ENCODE results near the gene MIPOL1.

MIPOL1 gene

GRCh38 chr14:37466003-37466622, 268.4 kb downstream of the MIPOL1 start:
- Histone ChIP-seq H3K9me3 (ENCODE audit: control insufficient read depth, insufficient read depth, low read depth, low read length) (no peaks in the 10 kb centered on the region), H3K4me3 (ENCODE audit: low read depth, low read length) (no peak overlapping the region), H3K27ac (ENCODE audit: extremely low read depth, low read depth, low read length) (no peak overlapping the region), H3K36me3 (ENCODE audit: control insufficient read depth in 2 of 2, insufficient read depth in 1 of 2, low read length in 2 of 2) (no peaks in the 10 kb centered on the region), H3K4me1 (ENCODE audit: control insufficient read depth, insufficient read depth, low read length) (no peaks in the 10 kb centered on the region)
- no peak for TF ChIP-seq ZNF2 (tag by site-specific recombination; IDR thresholded peaks at IDR 0.05)
- TF ChIP-seq ZNF19 (tag by site-specific recombination; IDR thresholded peaks at IDR 0.05; ENCODE audit: low read depth): no peak
- no peak for TF ChIP-seq KLF10 (tag by site-specific recombination; IDR thresholded peaks at IDR 0.05)
- no peak for TF ChIP-seq KLF16 (tag by site-specific recombination; IDR thresholded peaks at IDR 0.05)
- no peak for TF ChIP-seq PRDM10 (tag by site-specific recombination; IDR thresholded peaks at IDR 0.05)
- no peak for TF ChIP-seq ZNF521 (tag by site-specific recombination; IDR thresholded peaks at IDR 0.05)
- no peak for TF ChIP-seq HOXC10 (CRISPR knock-in tag; IDR thresholded peaks at IDR 0.05)
- TF ChIP-seq ZFP69B (tag by site-specific recombination; IDR thresholded peaks at IDR 0.05): no peak
- no peak for TF ChIP-seq ZNF148 (tag by site-specific recombination; IDR thresholded peaks at IDR 0.05; ENCODE audit: borderline replicate concordance)
- no peak for TF ChIP-seq ZNF16 (tag by site-specific recombination; IDR thresholded peaks at IDR 0.05; ENCODE audit: low read depth)
- no peak for TF ChIP-seq ZNF792 (tag by site-specific recombination; IDR thresholded peaks at IDR 0.05)
- no peak for TF ChIP-seq ZNF121 (tag by site-specific recombination; IDR thresholded peaks at IDR 0.05)
- no peak for TF ChIP-seq ZNF223 (tag by site-specific recombination; IDR thresholded peaks at IDR 0.05)
- no peak for TF ChIP-seq SP3 (tag by site-specific recombination; IDR thresholded peaks at IDR 0.05)
- TF ChIP-seq ZNF626 (tag by site-specific recombination; IDR thresholded peaks at IDR 0.05): no peak
- no peak for TF ChIP-seq ZNF132 (tag by site-specific recombination; IDR thresholded peaks at IDR 0.05; ENCODE audit: borderline replicate concordance)
- no peak for TF ChIP-seq ZSCAN30 (tag by site-specific recombination; IDR thresholded peaks at IDR 0.05)
- TF ChIP-seq ZNF248 (tag by site-specific recombination; IDR thresholded peaks at IDR 0.05): no peak
- no peak for TF ChIP-seq ZBTB8A (tag by site-specific recombination; IDR thresholded peaks at IDR 0.05)
- no peak for TF ChIP-seq ZNF704 (tag by site-specific recombination; IDR thresholded peaks at IDR 0.05)
- POLR2A ChIA-PET: no interaction called here
- CTCF ChIA-PET: no interaction called here
